Vagina (tissue), 2 donors: Measurements from ENCODE around the gene TCN2.

ENCODE experiments used
- POLR2A ChIP-seq, 2 donors: fragments of 450-650 bp; IDR thresholded peaks; one replicate each; pipeline ENCODE4 v1.6.1; 2017; ENCODE audit warnings: antibody characterized with exemption in 2 of 2, mild to moderate bottlenecking in 2 of 2, moderate library complexity in 2 of 2
- POLR2AphosphoS5 ChIP-seq, 2 donors: sonication (generic); formaldehyde crosslinking; IDR thresholded peaks; one replicate each; pipeline ENCODE4 v1.9.0; 2017; ENCODE audit warnings: antibody characterized with exemption in 2 of 2, mild to moderate bottlenecking in 2 of 2, low read depth in 1 of 2; ENCODE audit not compliant: insufficient read depth in 1 of 2
- TF ChIP-seq, protein P1 (sequence below), 3 experiments: fragments of 450-650 bp in 2 of 3; fragments of 200-600 bp in 1 of 3; sonication (generic) in 1 of 3; IDR thresholded peaks; one replicate each; pipeline ENCODE4 v1.5.1; 2017 to 2019; ENCODE audit warnings: antibody characterized with exemption in 3 of 3, mild to moderate bottlenecking in 2 of 3, moderate library complexity in 2 of 3

DNA sequence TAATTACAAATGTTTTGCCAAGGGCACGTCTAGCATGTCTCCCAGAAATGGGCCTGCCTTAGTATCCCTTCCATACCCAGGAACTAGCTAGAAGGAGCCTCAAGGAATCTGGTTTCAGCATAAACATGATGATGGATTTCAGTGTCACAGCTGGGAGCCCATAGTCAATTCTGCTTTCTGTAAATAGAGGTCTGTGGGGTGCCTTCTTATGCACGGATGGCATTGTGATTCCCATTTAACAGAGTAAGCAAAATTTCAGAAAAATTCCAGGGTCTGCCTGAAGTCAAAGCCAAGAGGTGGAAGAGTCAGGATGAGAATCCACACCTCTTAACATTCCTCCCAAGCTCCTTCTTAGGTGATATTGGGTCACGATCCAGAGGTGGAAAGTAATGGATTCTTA lies 48.6 kb downstream of the TCN2 start:
- TF ChIP-seq, protein P1, sequence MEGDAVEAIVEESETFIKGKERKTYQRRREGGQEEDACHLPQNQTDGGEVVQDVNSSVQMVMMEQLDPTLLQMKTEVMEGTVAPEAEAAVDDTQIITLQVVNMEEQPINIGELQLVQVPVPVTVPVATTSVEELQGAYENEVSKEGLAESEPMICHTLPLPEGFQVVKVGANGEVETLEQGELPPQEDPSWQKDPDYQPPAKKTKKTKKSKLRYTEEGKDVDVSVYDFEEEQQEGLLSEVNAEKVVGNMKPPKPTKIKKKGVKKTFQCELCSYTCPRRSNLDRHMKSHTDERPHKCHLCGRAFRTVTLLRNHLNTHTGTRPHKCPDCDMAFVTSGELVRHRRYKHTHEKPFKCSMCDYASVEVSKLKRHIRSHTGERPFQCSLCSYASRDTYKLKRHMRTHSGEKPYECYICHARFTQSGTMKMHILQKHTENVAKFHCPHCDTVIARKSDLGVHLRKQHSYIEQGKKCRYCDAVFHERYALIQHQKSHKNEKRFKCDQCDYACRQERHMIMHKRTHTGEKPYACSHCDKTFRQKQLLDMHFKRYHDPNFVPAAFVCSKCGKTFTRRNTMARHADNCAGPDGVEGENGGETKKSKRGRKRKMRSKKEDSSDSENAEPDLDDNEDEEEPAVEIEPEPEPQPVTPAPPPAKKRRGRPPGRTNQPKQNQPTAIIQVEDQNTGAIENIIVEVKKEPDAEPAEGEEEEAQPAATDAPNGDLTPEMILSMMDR (IDR thresholded peaks at IDR 0.05): no peak
- no peak for TF ChIP-seq POLR2A (IDR thresholded peaks at IDR 0.05)
- no peak for TF ChIP-seq POLR2AphosphoS5 (IDR thresholded peaks at IDR 0.05; ENCODE audit: insufficient read depth in 1 of 2, low read depth in 1 of 2)
